Measurements from ENCODE around the gene TMEM242.

GRCh38 chr6:157328108-157328692 is 4.9 kb upstream of the TMEM242 start:
- TF ChIP-seq CTCF (IDR thresholded peaks at IDR 0.05; ENCODE audit: insufficient read depth, low read depth, low read length) (no peak), EZH2 (IDR thresholded peaks at IDR 0.05; ENCODE audit: insufficient read depth, low read length) (no peak)

All from astrocyte (in vitro differentiated cells and primary cell).